GM21515 (cell line): ENCODE results near the gene RAD23B.

Experiments used
- ATAC-seq: cut with Tn5 transposase; IDR thresholded peaks from one replicate; pipeline ENCODE4 v1.9.1; 2021; ENCODE audit not compliant: unreplicated experiment

The RAD23B gene

DNA sequence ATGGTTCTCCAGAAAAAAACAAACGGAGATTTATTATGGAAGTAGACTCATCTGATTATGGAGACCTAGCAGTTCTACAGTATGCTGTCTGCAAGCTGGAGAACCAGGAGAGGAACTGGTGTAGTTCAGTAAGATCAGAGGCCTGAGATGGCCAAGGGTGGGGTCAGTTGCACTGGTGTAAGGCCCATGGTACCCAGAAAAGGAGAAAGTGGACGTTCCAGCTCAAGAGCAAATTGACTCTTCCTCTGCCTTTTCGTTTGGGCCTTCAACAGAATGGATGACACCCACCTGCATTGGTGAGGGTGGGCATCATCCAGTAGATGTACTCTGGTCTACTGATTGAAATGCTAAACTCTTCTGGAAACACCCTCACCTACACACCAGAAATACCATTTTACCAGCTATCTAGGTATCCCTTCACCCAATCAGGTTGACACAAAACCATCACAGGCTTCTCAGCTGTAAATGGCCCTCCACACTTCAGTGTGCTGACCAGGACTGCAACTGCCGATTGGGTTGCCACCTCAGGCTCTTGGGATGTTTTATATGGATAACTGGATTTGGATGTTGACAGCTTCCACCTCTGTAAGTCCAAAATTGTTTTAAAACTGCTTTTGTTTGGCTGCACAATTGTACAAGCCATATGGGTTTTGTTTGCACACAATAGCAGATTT, 51.2 kb downstream of the RAD23B start:
- no peak for ATAC-seq

DNA sequence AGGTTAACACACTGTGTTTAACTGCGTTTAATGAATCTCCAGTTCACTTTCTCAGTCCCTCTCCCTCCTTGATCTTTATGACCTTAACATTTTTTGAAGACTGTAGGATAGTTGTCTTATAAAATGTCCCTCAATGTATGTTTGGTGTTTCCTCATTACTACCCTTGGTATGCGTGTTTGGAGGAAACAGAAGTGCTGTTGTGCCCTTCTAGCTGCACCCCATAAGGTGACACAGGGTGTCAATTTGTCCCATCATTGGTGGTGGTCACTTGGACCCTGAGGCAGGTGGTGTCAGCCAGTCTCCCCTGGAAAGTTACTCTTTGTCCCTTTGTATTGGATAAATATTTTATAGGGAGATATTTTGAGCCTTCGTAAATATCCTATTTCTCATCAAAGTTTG, 52.3 kb downstream of the RAD23B start:
- ATAC-seq = no peak

- ATAC-seq = no peak
Measured at GRCh38 chr9:107336718-107337360, 53.8 kb downstream of the RAD23B start.

DNA sequence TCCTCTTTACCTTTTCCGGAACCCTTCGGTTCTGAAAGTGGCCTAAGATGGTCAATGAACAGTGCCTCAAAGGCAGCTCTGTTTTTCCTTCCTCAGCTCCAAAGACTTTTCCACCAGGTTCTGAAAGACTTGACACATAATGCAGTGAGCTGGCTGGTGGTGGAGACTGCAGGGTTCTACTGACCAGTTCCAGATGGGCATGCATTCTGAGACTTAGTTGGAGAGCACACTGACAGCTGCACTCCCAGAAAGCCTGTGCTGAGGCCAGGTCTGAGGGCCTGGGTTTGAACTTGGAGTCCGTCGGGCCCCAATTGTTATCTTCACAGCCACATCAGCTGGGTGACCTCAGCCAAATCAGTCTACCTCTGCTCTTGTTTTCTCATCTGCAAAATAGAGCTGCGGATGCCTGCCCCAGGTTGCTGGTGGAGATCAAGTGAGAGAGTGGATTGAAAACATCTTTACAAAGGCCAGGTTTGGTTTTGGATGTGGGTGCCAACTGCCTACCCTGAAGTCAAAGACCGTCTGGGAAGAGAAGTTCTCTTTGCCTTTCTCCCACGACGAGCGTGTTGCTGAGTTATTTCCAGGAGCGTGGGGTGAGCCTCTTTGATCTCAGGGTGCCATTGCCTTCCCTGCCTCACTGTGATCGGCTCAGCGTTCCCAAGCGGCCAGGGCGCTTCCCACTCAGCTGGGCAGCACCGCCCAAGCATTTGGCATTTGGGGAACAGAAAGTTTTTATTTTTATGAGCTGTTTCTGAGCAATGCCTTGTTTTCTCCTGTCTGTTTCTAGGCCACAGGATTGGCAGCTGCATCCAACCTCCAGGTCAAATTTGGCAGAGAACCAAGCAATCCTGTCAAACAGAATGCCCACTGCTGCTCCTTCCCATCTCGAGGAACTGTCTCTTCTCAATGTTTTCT, 54.9 kb downstream of the RAD23B start:
- ATAC-seq = no peak

DNA sequence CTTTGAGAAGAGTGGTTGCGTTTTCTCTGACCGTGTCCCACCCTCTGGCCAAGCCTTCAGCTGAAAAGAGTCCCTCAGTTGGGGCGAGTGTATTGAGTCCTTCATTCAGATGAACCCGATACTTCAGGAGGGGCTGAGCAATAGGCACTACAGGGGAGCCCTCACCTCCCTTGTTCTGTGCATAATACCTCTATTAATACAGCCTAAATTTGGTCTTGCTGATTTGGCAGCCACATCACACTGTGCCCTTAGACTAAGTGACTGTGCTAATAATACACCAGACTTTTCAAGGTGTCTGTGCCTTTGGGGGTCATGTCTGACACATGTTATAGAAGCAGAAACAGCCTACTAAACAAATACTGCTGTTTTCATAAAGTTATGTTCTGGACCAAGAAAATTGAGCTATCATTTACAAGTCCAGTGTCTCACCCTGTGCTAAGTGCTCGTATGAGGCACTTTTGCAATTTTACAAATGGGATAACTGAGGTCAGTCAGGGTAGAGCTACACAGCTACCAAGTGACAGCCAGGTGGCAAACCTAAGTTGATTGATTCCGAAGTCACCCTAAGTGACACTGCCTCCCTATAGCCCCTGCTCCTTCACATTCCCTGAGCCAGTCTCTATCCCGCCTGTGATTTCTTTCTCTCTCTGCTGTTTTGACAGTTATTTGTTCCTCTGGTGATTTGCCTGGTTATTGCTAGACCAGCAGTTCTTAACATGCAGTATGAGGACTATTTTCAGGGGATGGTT, 56.0 kb downstream of the RAD23B start:
- ATAC-seq = no peak

DNA sequence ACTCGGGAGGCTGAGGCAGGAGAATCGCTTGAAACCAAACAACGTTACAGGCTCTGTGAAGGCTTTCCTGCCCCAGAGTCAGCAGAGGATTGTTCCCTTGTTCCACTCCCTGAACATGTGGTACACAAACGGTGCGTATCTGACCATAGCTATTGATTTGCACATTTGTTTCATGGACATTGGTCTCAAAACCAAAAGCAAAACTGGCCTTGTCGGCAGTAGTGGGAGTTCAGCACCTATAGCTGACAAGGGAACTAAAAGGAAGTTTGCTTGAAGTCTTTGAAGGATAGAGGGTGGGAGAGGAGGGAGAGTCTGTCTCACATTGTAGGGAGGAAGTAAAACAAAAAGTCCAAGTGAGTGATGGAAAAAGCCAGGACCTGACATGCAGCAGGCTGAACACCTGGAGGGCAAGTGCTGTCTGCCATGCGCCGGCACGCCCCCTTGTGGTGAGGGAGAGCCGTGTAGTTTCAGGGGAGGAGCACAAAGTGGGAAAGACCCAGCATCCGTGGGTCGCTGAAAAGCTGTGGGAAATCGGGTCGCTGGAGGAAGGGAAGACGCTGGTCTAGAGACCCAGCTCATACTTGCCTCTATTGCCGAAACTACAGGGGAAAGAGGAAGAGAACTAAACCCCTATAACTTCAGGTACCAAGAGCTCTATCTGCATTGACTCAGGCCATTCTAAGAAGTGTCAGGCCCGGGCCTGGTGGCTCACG, 58.0 kb downstream of the RAD23B start:
- peak; percentile 83 for ATAC-seq

DNA sequence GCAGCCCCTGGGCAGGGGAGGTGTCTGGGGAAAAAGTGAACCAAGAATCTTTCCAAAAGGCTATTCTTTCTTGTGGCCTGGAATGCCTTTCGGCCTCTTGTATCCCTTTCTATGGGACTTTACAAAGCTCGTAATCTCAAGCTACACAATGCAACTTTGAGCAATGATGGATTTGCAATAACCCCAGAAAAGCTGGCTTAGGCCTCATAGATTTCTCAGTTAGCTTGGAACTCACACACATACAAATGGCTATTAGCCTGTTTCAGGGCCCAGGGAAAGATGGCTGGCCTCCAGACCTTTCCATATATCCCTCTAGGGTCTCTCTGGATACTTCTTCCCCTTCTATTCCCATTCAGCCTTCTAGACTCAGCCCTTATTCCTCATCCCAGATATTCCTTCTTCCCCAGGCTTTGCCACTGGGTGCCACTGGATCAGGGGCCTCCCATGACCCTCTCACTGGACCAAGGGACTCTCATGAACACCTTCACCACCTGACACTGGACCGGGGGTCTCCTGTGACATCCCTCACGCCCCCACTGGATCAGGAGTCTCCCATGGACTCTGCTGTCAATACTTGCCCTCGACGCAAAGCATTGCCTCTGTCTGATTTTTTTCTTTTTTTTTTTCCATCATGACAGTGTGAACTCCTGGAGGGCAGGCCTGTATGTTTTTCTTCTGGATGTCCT, 59.5 kb downstream of the RAD23B start:
- no peak for ATAC-seq

DNA sequence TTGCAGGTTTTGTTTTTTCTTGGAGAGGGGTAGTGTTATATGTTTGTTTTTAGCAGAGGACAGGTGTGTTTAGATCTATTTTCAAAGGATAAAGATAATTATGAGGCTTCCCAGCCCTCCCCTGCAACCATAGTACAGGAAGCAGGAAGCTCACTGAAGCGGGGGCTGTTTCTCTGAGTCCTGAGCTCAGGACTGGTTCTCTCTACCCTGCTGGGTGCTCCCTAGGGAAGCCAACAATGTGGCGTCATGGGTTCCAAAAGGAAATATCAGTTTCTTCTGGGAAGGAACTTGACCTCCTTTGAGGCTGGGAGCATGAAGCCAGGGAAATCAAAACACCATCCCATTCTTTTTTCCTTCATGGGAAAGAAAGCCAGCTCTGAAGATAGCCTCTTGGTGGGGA, 62.2 kb downstream of the RAD23B start:
- ATAC-seq = no peak

- no peak for ATAC-seq
Measured at GRCh38 chr9:107348836-107349235, 65.8 kb downstream of the RAD23B start.

DNA sequence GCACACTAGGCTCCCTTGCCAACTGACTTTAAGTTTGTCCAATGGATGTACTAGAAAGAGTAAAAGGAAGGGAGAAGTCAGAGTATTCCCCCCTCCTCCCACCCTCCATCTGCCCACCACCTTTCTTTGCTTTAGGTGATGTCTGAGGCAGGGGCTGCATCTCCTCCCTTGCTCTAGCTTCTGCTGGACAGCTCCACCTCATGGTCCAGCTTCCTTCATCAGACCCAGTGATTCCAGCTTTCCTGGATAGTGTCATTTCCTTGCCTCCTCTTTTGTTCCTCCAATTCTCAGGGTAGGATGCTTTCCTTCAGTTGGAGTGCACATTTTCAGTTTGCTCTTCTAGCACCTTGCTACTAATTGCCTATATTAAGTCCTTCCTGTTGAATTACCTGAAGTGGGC, 67.4 kb downstream of the RAD23B start:
- no peak for ATAC-seq

DNA sequence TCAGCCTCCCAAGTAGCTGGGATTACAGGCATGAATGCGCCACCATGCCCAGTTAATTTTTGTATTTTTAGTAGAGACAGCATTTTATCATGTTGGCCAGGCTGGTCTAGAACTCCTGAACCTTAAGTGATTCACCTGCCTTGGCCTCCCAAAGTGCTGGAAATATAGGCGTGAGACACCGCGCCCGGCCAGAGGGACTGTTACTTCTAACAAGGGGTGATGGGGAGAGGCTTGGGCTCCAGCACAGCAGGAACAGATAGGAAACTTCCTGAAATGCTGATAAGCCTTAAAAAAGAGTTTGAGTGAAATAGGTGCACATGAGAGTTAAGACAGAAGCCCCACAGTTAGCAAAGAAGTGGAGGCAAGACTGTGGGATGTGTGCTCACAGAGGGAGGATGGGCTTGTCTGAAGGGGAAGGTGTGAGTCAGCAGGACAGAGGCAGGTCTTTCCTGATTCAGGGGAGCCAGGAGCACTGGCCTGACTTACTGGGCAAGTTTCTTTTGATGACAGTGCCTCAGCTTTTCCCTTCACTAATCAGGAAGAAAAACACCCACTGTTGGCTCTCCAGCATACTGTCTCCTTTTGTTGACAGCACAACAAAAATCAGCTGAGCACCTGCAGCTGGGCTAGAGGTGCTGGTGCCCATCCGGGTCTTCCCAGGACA, 68.4 kb downstream of the RAD23B start:
- no peak for ATAC-seq

GRCh38 chr9:107355394-107355793, 72.3 kb downstream of the RAD23B start:
- no peak for ATAC-seq

- no peak for ATAC-seq
Measured at GRCh38 chr9:107358986-107359385, 75.9 kb downstream of the RAD23B start.

DNA sequence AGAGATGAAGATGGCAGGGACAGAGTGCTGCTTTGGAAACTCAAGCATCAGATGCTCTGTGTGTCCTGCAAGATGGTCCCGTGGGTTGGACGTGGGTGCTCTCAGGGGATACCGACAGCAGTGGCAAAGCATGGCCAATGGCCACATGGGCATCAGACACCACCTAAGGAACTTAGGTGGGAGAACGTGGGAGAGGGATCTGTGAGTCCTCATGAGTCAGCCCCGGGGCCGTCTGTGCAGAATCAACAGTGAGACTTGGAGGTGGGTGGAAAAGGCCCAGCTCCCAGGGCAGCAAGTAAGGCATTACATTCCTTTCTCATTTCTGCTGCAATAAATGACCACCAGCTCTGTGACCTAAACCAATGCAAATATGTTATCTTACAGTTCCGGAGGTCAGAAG, 77.0 kb downstream of the RAD23B start:
- no peak for ATAC-seq

DNA sequence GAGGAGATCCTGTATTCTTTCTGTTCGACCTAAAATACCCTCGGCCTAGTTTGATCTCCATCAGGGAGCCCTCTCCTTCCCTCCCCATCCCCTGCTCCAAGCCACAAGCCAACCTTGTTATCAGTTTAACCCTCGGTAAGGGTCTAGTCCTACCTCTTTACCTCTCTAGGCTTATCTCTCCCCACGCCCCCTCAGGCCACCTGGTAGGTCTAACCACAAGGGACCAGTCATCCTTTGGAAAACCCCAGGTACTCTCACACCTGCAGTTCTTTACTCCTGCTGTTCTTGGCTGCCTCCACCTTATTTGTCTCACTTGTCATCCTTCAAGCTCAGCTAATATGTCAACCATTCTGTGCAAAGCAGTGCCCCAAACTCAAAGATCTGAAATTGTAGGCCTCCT, 78.7 kb downstream of the RAD23B start:
- ATAC-seq = no peak

- no peak for ATAC-seq
Measured at GRCh38 chr9:107363516-107364152, 80.6 kb downstream of the RAD23B start.

DNA sequence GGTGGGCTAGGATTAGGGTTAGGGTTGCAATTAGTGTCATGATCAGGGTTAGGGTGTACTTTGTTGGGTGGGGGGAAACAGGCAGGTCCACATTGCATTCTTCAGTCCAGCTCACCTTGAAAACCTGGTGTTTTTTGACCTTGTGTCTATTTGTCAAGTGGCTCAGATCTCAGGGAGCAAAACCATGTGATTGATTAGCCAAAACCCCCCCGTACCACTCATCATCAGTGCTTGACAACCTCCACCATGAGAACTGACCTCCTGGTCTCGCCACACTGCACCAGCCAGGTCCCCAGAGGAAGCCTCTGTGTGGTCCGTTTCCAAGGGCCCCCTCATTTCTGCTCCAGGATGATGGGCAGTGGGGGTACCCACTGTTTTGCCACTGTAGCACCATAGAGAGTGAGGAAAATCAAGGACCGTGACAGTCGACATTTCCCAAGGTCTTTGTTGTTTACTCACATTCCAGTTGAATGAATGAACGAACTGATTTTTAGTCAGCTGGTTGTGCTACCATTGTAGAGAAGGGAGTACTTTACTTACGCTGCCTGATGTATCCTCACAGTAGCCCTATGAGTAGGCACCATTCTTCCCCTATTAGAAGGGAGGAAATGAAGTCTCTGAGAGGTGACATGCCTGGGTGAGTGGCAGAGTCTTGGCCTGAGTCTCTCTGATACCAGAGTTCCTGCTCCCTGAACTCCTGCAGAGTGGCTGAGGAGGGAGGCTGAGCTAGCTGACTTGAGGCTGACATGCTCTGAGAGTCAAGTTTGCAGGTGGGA, 84.8 kb downstream of the RAD23B start:
- no peak for ATAC-seq

DNA sequence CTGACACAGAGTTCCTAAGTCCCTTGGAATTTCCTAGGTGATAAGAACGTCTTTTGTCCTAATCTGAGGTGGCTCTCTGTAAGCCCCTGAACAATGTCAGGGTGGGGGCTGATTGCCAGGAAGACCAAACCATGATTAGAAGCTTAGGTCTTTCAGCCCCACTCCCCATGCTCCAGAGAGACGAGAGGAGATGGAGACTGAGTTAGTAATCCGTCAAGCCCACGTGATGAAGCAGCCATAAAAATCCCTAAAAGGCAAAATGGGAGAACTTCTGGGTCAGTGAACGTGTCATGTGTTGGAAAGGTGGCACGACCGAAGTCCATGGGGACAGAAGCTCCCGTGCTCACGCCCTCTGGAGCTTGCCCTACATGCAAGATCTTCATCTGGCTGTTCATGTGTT, 85.6 kb downstream of the RAD23B start:
- ATAC-seq = no peak
